Measurements from ENCODE around the gene TMEM108.

The TMEM108 gene

GRCh38 chr3:133278260-133279043 is 240.3 kb downstream of the TMEM108 start:
- DNase-seq (ENCODE audit: low read depth) = no peak

GRCh38 chr3:133280586-133280985 is 242.4 kb downstream of the TMEM108 start:
- DNase-seq (ENCODE audit: low read depth) = no peak

GRCh38 chr3:133282236-133282635 is 244.0 kb downstream of the TMEM108 start:
- no peak for DNase-seq (ENCODE audit: low read depth)

- DNase-seq (ENCODE audit: low read depth) = no peak
These were observed 246.0 kb downstream of the TMEM108 start for GRCh38 chr3:133283958-133284807.

GRCh38 chr3:133289322-133289721 is 251.1 kb downstream of the TMEM108 start:
- no peak for DNase-seq (ENCODE audit: low read depth)

GRCh38 chr3:133292296-133292695 is 254.1 kb downstream of the TMEM108 start:
- no peak for DNase-seq (ENCODE audit: low read depth)

GRCh38 chr3:133293397-133294110 is 255.4 kb downstream of the TMEM108 start:
- no peak for DNase-seq (ENCODE audit: low read depth)

- DNase-seq (ENCODE audit: low read depth) = no peak
These were observed 256.1 kb downstream of the TMEM108 start for GRCh38 chr3:133294253-133294652.

GRCh38 chr3:133295199-133295901 is 257.2 kb downstream of the TMEM108 start:
- no peak for DNase-seq (ENCODE audit: low read depth)

- no peak for DNase-seq (ENCODE audit: low read depth)
These were observed 258.0 kb downstream of the TMEM108 start for GRCh38 chr3:133295944-133296917.

- DNase-seq (ENCODE audit: low read depth) = no peak
These were observed 258.8 kb downstream of the TMEM108 start for GRCh38 chr3:133296981-133297380.

GRCh38 chr3:133300102-133300501 is 261.9 kb downstream of the TMEM108 start:
- DNase-seq (ENCODE audit: low read depth) = no peak

GRCh38 chr3:133301194-133301593 is 263.0 kb downstream of the TMEM108 start:
- DNase-seq (ENCODE audit: low read depth) = no peak

- DNase-seq (ENCODE audit: low read depth) = no peak
These were observed 263.5 kb downstream of the TMEM108 start for GRCh38 chr3:133301731-133302130.

- DNase-seq (ENCODE audit: low read depth) = no peak
These were observed 265.2 kb downstream of the TMEM108 start for GRCh38 chr3:133303430-133303829.

- no peak for DNase-seq (ENCODE audit: low read depth)
These were observed 279.7 kb downstream of the TMEM108 start for GRCh38 chr3:133317866-133318265.

GRCh38 chr3:133328373-133328772 is 290.2 kb downstream of the TMEM108 start:
- no peak for DNase-seq (ENCODE audit: low read depth)

GRCh38 chr3:133329626-133330025 is 291.4 kb downstream of the TMEM108 start:
- DNase-seq (ENCODE audit: low read depth) = no peak

GRCh38 chr3:133330065-133330464 is 291.9 kb downstream of the TMEM108 start:
- DNase-seq (ENCODE audit: low read depth) = no peak

GRCh38 chr3:133330522-133330921 is 292.3 kb downstream of the TMEM108 start:
- no peak for DNase-seq (ENCODE audit: low read depth)

GRCh38 chr3:133354721-133355120 is 316.5 kb downstream of the TMEM108 start:
- no peak for DNase-seq (ENCODE audit: low read depth)
